Measurements from ENCODE around the gene MCFD2.
A peak's percentile ranks its signal among the peaks of the same experiment; 100 is the strongest.

The MCFD2 gene

DNA sequence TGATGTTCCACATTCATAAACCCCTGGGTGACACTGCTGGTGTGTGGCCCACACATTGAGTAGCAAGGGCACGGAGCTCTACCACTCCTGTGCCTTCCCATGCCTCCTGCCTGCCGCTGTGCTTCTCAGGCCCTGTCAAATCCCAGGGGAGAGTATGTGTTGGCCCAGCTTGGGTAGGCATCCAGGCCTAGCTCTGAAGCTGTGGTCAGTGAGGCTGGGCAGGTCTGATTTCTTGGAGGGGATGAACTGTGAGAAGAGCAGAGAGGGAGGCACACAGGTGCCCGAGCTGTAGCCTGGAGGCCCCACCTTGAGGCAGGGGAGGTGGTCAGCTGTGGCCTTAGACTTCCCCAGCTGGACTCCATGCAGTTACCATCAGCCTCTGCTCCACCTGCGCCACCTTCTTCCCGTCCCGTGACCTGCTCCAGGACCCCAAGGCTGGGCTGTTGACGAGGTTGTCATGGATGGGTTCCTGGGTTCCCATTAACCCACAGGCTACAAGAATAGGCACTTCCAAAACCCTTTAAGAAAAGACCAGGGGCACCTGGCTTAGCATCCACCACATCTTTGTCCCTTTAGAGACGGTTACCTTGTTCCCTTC, 23.6 kb downstream of the MCFD2 start:
- TF ChIP-seq, protein P1, sequence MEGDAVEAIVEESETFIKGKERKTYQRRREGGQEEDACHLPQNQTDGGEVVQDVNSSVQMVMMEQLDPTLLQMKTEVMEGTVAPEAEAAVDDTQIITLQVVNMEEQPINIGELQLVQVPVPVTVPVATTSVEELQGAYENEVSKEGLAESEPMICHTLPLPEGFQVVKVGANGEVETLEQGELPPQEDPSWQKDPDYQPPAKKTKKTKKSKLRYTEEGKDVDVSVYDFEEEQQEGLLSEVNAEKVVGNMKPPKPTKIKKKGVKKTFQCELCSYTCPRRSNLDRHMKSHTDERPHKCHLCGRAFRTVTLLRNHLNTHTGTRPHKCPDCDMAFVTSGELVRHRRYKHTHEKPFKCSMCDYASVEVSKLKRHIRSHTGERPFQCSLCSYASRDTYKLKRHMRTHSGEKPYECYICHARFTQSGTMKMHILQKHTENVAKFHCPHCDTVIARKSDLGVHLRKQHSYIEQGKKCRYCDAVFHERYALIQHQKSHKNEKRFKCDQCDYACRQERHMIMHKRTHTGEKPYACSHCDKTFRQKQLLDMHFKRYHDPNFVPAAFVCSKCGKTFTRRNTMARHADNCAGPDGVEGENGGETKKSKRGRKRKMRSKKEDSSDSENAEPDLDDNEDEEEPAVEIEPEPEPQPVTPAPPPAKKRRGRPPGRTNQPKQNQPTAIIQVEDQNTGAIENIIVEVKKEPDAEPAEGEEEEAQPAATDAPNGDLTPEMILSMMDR (IDR thresholded peaks at IDR 0.05), result no peak
- no peaks in the 10 kb centered on the region for H3K36me3 ChIP-seq (ENCODE audit: control insufficient read depth, insufficient read depth, low read length)

DNA sequence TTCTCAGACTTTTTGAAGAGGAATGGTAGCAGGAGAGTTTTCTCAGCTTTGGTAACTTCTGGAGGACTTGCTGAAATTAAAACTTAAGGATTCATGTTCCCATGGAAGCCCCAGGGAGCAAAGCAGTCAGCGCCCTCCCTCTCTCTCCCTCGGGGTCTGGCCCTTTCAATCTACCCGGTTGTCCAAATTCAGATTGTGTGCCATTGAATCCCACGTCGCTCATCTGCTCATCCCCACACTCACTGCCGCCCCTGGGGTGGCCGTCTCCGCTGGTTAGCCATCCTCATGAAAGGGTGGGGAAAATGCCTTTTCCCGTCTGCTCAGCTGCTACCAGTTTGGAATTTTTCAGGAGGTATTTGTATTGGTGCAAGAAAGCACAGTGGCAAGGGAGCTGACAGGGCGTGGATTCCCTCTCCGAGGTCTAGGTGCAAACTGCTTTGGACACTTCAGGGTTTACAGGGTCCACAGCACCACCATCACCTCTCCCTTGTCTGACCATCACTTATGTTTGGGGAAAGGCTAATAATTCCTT, 27.1 kb downstream of the MCFD2 start:
- H3K9ac ChIP-seq, result no peak overlapping the region
- H2AFZ ChIP-seq, result peak overlapping the region; percentile 4
- no peaks in the 10 kb centered on the region for H3K36me3 ChIP-seq (ENCODE audit: control insufficient read depth, insufficient read depth, low read length)
- no peak overlapping the region for H3K4me2 ChIP-seq (ENCODE audit: low read length)
- H3K4me1 ChIP-seq, result no peaks in the 10 kb centered on the region
- TF ChIP-seq, protein P1 (IDR thresholded peaks at IDR 0.05), result no peak
- no peaks in the 10 kb centered on the region for H3K9me3 ChIP-seq (ENCODE audit: control insufficient read depth, low read length)
- no peak overlapping the region for H3K27ac ChIP-seq
- no peaks in the 10 kb centered on the region for H3K79me2 ChIP-seq
- no peaks in the 10 kb centered on the region for H3K27me3 ChIP-seq (ENCODE audit: control insufficient read depth, insufficient read depth, low read length)
- H3K4me3 ChIP-seq (ENCODE audit: low read depth, low read length), result no peak overlapping the region

More for the DNA sequence above, 23.6 kb downstream of the MCFD2 start:
- Histone ChIP-seq H3K4me2 (ENCODE audit: low read length) (no peak overlapping the region), H3K27me3 (ENCODE audit: control insufficient read depth, insufficient read depth, low read length) (no peaks in the 10 kb centered on the region), H3K4me1 (no peaks in the 10 kb centered on the region), H3K27ac (no peak overlapping the region), H3K79me2 (no peaks in the 10 kb centered on the region), H3K9ac (no peak overlapping the region), H2AFZ (no peak overlapping the region), H3K9me3 (ENCODE audit: control insufficient read depth, low read length) (no peaks in the 10 kb centered on the region), H3K4me3 (ENCODE audit: low read depth, low read length) (no peak overlapping the region)

DNA sequence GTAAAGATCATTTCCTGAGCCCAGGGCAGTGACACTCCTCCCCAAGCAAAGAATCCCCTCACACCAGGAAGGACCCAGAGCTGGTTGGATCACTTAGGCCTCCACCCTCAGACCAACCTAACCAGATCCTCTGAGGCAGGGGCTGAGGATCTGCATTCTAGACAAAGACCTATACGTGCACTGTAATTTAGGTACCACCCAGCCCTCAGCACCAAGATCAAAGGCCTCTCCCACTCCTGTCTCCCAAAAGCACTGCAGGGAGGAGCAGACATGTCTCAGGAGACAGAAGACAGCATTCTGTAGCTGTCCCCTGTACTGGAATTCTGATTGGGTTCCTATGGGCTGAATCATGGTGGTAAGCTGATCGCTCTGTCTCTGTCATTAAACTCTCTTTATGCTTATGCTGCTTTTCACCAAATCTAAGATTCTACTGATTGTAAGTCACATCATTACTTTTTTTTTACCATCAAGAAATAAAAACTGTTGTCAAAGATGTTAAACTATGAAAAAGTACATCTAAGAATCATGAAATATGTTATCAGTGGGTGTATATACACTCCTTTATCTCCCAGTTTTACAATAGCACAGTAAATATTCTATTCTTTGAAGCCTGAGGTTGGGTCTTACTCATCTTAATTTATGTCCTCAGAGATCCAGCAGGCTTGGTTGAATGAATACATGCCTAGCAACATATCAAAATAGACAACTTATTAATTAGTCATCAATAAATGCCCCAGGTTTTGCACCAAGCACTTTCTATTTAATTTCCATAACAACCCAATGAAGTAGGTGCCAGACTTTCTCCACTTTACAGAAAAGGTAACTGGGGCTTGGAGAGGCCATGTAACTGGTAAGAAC, 28.3 kb downstream of the MCFD2 start:
- Histone ChIP-seq H3K79me2 (no peaks in the 10 kb centered on the region), H3K9ac (no peak overlapping the region), H3K27me3 (ENCODE audit: control insufficient read depth, insufficient read depth, low read length) (no peaks in the 10 kb centered on the region), H2AFZ (no peak overlapping the region), H3K4me1 (no peaks in the 10 kb centered on the region), H3K27ac (no peak overlapping the region), H3K36me3 (ENCODE audit: control insufficient read depth, insufficient read depth, low read length) (no peaks in the 10 kb centered on the region), H3K4me3 (ENCODE audit: low read depth, low read length) (no peak overlapping the region), H3K9me3 (ENCODE audit: control insufficient read depth, low read length) (no peaks in the 10 kb centered on the region), H3K4me2 (ENCODE audit: low read length) (no peak overlapping the region)
- TF ChIP-seq, protein P1 (IDR thresholded peaks at IDR 0.05), result no peak

DNA sequence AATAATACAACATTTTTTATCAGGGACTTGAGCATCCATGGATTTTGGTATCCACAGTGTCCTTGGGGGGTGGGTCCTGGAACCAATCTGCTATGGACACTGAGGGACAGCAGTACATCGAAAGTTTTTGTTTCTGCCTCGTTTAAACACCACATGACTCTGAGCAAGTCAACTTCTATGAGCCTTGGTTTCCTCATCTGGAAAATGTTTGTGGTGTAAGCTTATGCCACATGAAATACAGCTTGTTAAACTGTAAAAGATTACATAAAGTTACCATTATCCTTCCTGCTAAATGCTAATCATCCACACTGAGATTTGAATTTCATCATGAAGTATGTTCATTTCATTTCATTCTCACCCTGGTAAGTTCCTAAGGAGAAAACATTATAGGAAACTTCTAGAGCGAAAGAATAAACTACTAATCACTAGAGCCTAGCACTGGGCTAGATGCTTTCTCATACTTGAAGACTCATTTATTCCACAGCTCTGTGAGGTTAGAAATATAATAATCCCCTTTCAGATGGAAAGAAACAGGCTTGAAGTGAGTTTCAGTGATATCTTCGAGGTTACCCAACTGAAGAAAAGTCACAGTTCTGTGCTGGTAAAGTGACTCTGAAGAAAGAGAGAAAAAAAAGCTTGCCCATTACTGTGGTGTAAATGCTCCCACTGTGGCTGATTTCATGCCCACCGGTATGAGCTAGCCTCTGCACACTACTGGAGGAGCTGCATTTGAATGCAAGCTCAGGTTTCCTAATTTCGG, 29.2 kb downstream of the MCFD2 start:
- no peaks in the 10 kb centered on the region for H3K36me3 ChIP-seq (ENCODE audit: control insufficient read depth, insufficient read depth, low read length)
- no peak overlapping the region for H2AFZ ChIP-seq
- H3K9ac ChIP-seq, result no peak overlapping the region
- H3K79me2 ChIP-seq, result no peaks in the 10 kb centered on the region
- H3K4me1 ChIP-seq, result peaks cover 1% of the 10 kb centered on the region
- no peaks in the 10 kb centered on the region for H3K27me3 ChIP-seq (ENCODE audit: control insufficient read depth, insufficient read depth, low read length)
- no peak overlapping the region for H3K4me3 ChIP-seq (ENCODE audit: low read depth, low read length)
- H3K27ac ChIP-seq, result no peak overlapping the region
- H3K9me3 ChIP-seq (ENCODE audit: control insufficient read depth, low read length), result no peaks in the 10 kb centered on the region
- H3K4me2 ChIP-seq (ENCODE audit: low read length), result no peak overlapping the region
- TF ChIP-seq, protein P1 (IDR thresholded peaks at IDR 0.05), result no peak

Data from parathyroid adenoma (tissue), 2 donors.